ENCODE results near the gene PTPRN.

PTPRN gene

DNA sequence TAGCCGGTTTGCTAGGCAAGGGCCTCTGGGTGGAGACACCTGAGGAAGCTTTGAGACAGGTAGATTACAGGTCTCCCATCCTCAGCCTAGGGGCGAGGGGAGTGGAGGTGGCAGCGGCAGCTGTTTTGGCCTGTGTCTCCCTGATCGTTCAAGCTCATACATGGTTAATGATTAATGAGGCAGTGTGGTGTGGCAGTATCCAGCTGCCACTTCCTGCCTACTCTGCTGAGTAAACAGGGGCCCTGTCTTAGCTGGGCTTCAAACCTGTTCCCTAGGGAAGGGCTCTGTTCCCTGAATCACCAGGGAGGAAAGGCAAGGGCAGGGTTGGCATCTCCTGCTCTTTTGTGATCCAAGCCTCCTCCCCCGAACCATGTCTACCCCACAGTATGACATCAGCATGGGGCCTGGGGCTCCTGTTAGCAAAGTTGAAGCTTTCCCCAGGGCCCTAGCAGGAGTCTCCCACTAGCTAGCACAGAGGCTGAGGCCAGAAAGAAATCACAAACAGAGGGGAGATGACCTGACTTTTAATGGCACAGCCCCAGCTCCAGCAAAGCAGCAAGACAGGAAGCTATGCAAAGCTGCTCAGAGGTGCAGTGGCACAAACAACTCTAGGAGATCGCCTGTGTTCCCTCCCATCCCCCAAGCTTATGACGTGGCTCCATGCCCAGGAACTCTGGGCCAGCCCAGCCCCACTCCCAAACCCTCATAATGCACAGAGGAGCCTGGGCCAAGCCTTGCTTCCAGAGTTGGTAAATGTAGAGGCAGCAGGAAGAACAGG is 59.8 kb downstream of the PTPRN start:
- Histone ChIP-seq H3K4me3 (ENCODE audit: low read depth, low read length) (no peak overlapping the region), H3K4me1 (ENCODE audit: control insufficient read depth, insufficient read depth, low read length) (peaks cover 28% of the 10 kb centered on the region), H3K9ac (ENCODE audit: low read length) (no peak overlapping the region), H3K36me3 (ENCODE audit: control insufficient read depth, insufficient read depth, low read length) (peaks cover 26% of the 10 kb centered on the region), H3K9me3 (ENCODE audit: control insufficient read depth, insufficient read depth, low read depth, low read length) (no peaks in the 10 kb centered on the region), H3K27ac (ENCODE audit: low read depth, low read length) (no peak overlapping the region), H3K27me3 (ENCODE audit: control insufficient read depth, insufficient read depth, low read length) (peaks cover 40% of the 10 kb centered on the region)

DNA sequence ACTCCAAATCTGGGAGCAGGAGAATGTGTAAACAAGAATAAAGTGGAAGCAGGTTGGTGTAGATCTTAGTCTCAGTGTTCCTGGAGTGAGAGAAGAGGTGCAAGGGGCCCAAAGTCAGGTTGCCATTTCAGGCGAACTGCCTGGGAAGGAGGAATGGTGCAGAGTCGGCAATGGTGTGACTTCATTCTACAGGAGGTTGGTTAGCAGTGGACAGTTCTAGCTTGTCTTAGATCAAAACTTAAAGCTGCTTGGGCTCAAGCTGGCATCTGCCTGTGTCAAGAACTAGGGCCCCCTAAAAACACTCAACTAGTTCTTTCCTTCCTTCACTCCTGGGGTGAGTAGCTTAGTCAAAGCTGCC is 60.4 kb downstream of the PTPRN start:
- Histone ChIP-seq H3K4me3 (ENCODE audit: low read depth, low read length) (no peak overlapping the region), H3K27ac (ENCODE audit: low read depth, low read length) (no peak overlapping the region), H3K4me1 (ENCODE audit: control insufficient read depth, insufficient read depth, low read length) (peaks cover 28% of the 10 kb centered on the region), H3K27me3 (ENCODE audit: control insufficient read depth, insufficient read depth, low read length) (peaks cover 34% of the 10 kb centered on the region), H3K36me3 (ENCODE audit: control insufficient read depth, insufficient read depth, low read length) (peaks cover 26% of the 10 kb centered on the region), H3K9me3 (ENCODE audit: control insufficient read depth, insufficient read depth, low read depth, low read length) (no peaks in the 10 kb centered on the region), H3K9ac (ENCODE audit: low read length) (no peak overlapping the region)

DNA sequence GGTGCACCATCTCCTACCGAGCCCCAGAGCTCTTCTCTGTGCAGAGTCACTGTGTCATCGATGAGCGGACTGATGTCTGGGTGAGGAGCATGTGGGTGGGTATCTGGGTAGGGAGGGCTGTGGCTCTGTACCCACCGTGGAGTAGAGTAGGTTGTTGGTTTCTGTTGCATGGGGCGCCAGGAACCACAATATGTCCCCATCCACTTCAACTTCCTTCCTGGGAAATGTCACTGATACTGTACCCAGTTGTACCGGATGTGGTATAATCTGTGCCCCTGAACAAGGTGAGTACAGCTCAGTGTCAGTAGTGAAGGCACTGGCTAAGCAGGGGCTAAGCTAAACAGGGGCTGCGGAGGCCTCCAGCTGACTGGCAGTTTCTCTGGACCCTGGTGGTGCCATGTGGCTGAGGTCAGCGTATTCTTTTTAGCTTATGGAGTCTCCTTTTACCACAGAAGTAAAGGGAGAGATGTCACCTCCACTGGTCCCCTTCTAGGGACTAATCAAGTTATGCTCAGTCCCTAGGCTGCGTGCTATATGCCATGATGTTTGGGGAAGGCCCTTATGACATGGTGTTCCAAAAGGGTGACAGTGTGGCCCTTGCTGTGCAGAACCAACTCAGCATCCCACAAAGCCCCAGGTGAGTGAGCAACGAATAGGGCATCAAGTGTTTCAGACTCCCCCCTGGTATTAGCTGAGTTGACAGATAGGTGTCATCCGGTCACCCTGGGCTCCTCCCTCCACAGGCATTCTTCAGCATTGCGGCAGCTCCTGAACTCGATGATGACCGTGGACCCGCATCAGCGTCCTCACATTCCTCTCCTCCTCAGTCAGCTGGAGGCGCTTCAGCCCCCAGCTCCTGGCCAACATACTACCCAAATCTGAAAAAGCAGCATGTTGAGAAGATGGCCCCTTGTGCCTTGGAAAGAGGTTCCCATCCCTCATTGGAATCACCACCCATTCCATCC is 61.2 kb downstream of the PTPRN start:
- Histone ChIP-seq H3K9ac (ENCODE audit: low read length) (no peak overlapping the region), H3K4me1 (ENCODE audit: control insufficient read depth, insufficient read depth, low read length) (peaks cover 28% of the 10 kb centered on the region), H3K4me3 (ENCODE audit: low read depth, low read length) (no peak overlapping the region), H3K36me3 (ENCODE audit: control insufficient read depth, insufficient read depth, low read length) (peaks cover 26% of the 10 kb centered on the region), H3K9me3 (ENCODE audit: control insufficient read depth, insufficient read depth, low read depth, low read length) (no peaks in the 10 kb centered on the region), H3K27me3 (ENCODE audit: control insufficient read depth, insufficient read depth, low read length) (peaks cover 25% of the 10 kb centered on the region), H3K27ac (ENCODE audit: low read depth, low read length) (no peak overlapping the region)

DNA sequence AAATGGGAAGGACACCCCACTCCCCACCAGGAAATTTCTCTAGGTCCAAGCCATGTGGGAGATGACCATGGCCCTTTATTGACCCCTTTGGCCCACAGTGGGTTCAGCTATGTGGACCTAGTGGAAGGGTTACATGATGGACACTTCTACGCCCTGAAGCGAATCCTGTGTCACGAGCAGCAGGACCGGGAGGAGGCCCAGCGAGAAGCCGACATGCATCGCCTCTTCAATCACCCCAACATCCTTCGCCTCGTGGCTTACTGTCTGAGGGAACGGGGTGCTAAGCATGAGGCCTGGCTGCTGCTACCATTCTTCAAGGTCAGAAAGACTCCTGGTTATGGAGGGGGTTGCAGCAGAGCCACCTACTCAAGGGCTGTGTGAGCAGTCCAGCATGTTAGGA is 62.6 kb downstream of the PTPRN start:
- Histone ChIP-seq H3K27me3 (ENCODE audit: control insufficient read depth, insufficient read depth, low read length) (peaks cover 11% of the 10 kb centered on the region), H3K9me3 (ENCODE audit: control insufficient read depth, insufficient read depth, low read depth, low read length) (no peaks in the 10 kb centered on the region), H3K36me3 (ENCODE audit: control insufficient read depth, insufficient read depth, low read length) (peaks cover 26% of the 10 kb centered on the region), H3K27ac (ENCODE audit: low read depth, low read length) (no peak overlapping the region), H3K9ac (ENCODE audit: low read length) (no peak overlapping the region), H3K4me1 (ENCODE audit: control insufficient read depth, insufficient read depth, low read length) (peaks cover 16% of the 10 kb centered on the region), H3K4me3 (ENCODE audit: low read depth, low read length) (no peak overlapping the region)

DNA sequence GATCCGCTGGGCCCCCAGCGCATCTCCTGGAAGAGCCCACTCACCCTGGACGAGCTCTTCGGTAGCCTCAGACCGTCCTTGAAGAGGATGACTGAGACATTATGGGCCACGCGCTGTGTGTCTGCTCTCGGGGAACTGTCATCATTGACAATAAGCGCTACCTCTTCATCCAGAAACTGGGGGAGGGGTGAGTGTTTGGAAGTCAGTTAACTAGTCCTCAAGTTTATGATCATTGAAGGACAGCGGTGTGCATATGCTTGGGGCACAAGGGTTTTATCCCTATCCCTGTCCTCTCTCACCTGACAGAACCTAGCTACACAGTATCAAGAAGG is 63.3 kb downstream of the PTPRN start:
- Histone ChIP-seq H3K27ac (ENCODE audit: low read depth, low read length) (peak overlapping the region; percentile 68; the same call in 1 of the 2 replicates), H3K9ac (ENCODE audit: low read length) (peak overlapping the region; percentile 86), H3K9me3 (ENCODE audit: control insufficient read depth, insufficient read depth, low read depth, low read length) (no peaks in the 10 kb centered on the region), H3K27me3 (ENCODE audit: control insufficient read depth, insufficient read depth, low read length) (peaks cover 4% of the 10 kb centered on the region; the same call in 1 of the 2 replicates), H3K36me3 (ENCODE audit: control insufficient read depth, insufficient read depth, low read length) (peaks cover 26% of the 10 kb centered on the region), H3K4me3 (ENCODE audit: low read depth, low read length) (peak overlapping the region; percentile 83), H3K4me1 (ENCODE audit: control insufficient read depth, insufficient read depth, low read length) (peaks cover 16% of the 10 kb centered on the region)

GRCh38 chr2:219245148-219245898 is 63.9 kb downstream of the PTPRN start, which contains the start of the genes GLB1L and STK16:
GLB1L (minus strand) TSS chr2:219245444; CDS start chr2:219243573, 1,871 bp downstream.
STK16 (plus strand) TSS chr2:219245479; CDS start chr2:219246000, 521 bp downstream.
- Histone ChIP-seq H3K4me3 (ENCODE audit: low read depth, low read length) (peak within 1 kb of the TSS; percentile 83), H3K36me3 (ENCODE audit: control insufficient read depth, insufficient read depth, low read length) (peaks cover 21% of the 10 kb centered on the region), H3K9ac (ENCODE audit: low read length) (peak within 1 kb of the TSS; percentile 86), H3K4me1 (ENCODE audit: control insufficient read depth, insufficient read depth, low read length) (peaks cover 16% of the 10 kb centered on the region), H3K27ac (ENCODE audit: low read depth, low read length) (peak within 1 kb of the TSS; percentile 68), H3K9me3 (ENCODE audit: control insufficient read depth, insufficient read depth, low read depth, low read length) (no peaks in the 10 kb centered on the region), H3K27me3 (ENCODE audit: control insufficient read depth, insufficient read depth, low read length) (peaks cover under 1% of the 10 kb centered on the region; the same call in 1 of the 2 replicates)

GRCh38 chr2:219244789-219245147 is 64.4 kb downstream of the PTPRN start:
- H3K27ac ChIP-seq (ENCODE audit: low read depth, low read length): peak overlapping the region; percentile 68; the same call in 1 of the 2 replicates
- peak overlapping the region; percentile 86 for H3K9ac ChIP-seq (ENCODE audit: low read length)
- peak overlapping the region; percentile 83 for H3K4me3 ChIP-seq (ENCODE audit: low read depth, low read length)
- H3K27me3 ChIP-seq (ENCODE audit: control insufficient read depth, insufficient read depth, low read length): no peaks in the 10 kb centered on the region
- peaks cover 19% of the 10 kb centered on the region for H3K36me3 ChIP-seq (ENCODE audit: control insufficient read depth, insufficient read depth, low read length)
- peaks cover 16% of the 10 kb centered on the region for H3K4me1 ChIP-seq (ENCODE audit: control insufficient read depth, insufficient read depth, low read length)
- no peaks in the 10 kb centered on the region for H3K9me3 ChIP-seq (ENCODE audit: control insufficient read depth, insufficient read depth, low read depth, low read length)

- H3K9me3 ChIP-seq (ENCODE audit: control insufficient read depth, insufficient read depth, low read depth, low read length): no peaks in the 10 kb centered on the region
- H3K27me3 ChIP-seq (ENCODE audit: control insufficient read depth, insufficient read depth, low read length): no peaks in the 10 kb centered on the region
- peaks cover 19% of the 10 kb centered on the region for H3K36me3 ChIP-seq (ENCODE audit: control insufficient read depth, insufficient read depth, low read length)
- H3K9ac ChIP-seq (ENCODE audit: low read length): no peak overlapping the region
- H3K4me1 ChIP-seq (ENCODE audit: control insufficient read depth, insufficient read depth, low read length): peaks cover 7% of the 10 kb centered on the region
- no peak overlapping the region for H3K27ac ChIP-seq (ENCODE audit: low read depth, low read length)
- H3K4me3 ChIP-seq (ENCODE audit: low read depth, low read length): no peak overlapping the region
Observed at GRCh38 chr2:219243291-219243761, 65.9 kb downstream of the PTPRN start.

Measured in HUES6 (cell line).